GM10248 (cell line): ENCODE results near the gene RINL.
"Not testable (repeated sequence)": the region's sequence is repeated elsewhere in the genome, so short reads cannot be mapped to it uniquely, and the experiment has no call there.

Experiments used
- CTCF ChIA-PET: fragments of 300-600 bp; sonication (Branson Sonifier 250); formaldehyde crosslinking; extraction: SDS; loops from one replicate; lab custom pipeline; 2021; ENCODE audit warnings: antibody characterized with exemption; lab: Yijun Ruan, JAX
- POLR2A ChIA-PET: fragments of 350-650 bp; sonication (Branson Sonifier 250); formaldehyde crosslinking; extraction: SDS; loops from one replicate; lab custom pipeline; 2020; ENCODE audit warnings: antibody characterized with exemption; lab: Yijun Ruan, JAX
- DNase-seq: peaks from one replicate; pipeline ENCODE4 v3.0.0; 2012; ENCODE audit errors: extremely low spot score
- TF ChIP-seq, protein P1 (sequence below): IDR thresholded peaks from 2 replicates; pipeline ENCODE4 v1.5.1; 2012; ENCODE audit warnings: mild to moderate bottlenecking, low read depth; ENCODE audit errors: extremely low read depth, missing control alignments, control extremely low read depth

RINL gene

DNA sequence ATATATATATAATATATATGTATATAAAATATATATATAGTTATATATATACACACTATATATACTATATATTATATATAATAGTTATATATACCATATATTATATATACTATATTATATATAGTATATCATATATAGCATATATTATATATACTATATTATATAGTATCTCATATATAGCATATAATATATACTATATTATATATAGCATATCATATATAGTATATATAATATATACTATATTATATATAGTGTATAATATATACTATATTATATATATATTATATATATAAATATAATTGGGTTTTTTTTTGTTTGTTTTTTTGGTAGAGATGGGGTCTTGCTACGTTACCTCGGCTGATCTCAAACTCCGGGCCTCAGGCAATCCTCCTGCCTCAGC is 16.7 kb downstream of the RINL start:
- CTCF ChIA-PET, result interaction anchor here (1.1 to 2.6 kb wide), 9 partner anchors 8 to 459 kb away, joined by 3 to 13 read pairs (median 4); partner anchors contain the start of genes ECH1, FAM98C, MRPS12 and SARS2
- no peak for DNase-seq
- TF ChIP-seq, protein P1, sequence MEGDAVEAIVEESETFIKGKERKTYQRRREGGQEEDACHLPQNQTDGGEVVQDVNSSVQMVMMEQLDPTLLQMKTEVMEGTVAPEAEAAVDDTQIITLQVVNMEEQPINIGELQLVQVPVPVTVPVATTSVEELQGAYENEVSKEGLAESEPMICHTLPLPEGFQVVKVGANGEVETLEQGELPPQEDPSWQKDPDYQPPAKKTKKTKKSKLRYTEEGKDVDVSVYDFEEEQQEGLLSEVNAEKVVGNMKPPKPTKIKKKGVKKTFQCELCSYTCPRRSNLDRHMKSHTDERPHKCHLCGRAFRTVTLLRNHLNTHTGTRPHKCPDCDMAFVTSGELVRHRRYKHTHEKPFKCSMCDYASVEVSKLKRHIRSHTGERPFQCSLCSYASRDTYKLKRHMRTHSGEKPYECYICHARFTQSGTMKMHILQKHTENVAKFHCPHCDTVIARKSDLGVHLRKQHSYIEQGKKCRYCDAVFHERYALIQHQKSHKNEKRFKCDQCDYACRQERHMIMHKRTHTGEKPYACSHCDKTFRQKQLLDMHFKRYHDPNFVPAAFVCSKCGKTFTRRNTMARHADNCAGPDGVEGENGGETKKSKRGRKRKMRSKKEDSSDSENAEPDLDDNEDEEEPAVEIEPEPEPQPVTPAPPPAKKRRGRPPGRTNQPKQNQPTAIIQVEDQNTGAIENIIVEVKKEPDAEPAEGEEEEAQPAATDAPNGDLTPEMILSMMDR, result no peak
- POLR2A ChIA-PET, result interaction anchor here (0.6 kb wide), 2 partner anchors 15 to 277 kb away, joined by 3 read pairs; no protein-coding TSS in a partner anchor

DNA sequence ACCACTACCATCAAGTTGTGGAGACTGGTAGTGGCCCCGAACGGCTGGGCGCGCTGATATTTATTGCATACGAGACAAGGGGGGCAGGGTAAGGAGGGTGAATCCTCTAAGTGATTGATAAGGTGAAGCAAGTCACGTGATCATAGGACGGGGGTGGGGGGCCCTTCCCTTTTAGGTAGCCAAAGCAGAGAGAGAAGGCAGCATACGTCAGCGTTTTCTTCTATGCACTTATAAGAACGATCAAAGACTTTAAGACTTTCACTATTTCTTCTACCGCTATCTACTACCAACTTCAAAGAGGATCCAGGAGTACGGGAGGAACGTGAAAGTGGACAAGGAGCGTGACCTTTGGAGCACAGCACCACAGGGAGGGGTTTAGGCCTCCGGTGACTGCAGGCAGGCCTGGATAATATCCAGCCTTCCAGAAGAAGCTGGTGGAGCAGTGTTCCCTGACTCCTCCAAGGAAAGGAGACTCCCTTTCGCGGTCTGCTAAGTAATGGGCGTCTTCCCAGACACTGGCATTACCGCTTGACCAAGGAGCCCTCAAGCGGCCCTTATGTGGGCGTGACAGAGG is 18.4 kb downstream of the RINL start:
- CTCF ChIA-PET, result interaction anchor here (1.7 to 2.6 kb wide), 2 partner anchors 10 to 16 kb away, joined by 4 to 13 read pairs; no protein-coding TSS in a partner anchor
- POLR2A ChIA-PET, DNase-seq: not testable (repeated sequence)

DNA sequence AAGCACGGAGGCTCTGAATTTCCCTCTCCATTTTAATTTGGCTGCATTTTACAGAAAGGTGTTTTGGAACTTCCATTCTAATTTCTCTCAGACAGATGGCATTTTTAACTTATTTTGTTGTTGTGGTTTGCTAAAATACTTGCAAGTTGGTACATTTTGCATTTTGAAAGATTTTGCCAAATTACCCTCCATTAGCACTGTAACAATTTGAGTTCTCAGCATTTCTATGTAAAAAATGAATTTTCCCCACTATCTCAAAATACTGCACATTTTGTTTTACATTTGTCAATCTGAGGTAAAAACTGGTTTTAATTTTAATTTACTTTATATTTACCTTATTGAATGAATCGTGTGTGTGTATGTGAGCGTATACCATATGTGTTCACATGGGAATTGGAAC is 21.3 kb downstream of the RINL start:
- POLR2A ChIA-PET, result interaction anchor here (0.6 kb wide), 1 partner anchor 51 kb away, joined by 3 read pairs; no protein-coding TSS in a partner anchor
- CTCF ChIA-PET, result interaction anchor here (0.9 to 2.4 kb wide), 4 partner anchors 9 to 22 kb away, joined by 3 to 19 read pairs (median 4); partner anchors contain the start of gene RINL
- TF ChIP-seq, protein P1, result no peak
- DNase-seq, result no peak

DNA sequence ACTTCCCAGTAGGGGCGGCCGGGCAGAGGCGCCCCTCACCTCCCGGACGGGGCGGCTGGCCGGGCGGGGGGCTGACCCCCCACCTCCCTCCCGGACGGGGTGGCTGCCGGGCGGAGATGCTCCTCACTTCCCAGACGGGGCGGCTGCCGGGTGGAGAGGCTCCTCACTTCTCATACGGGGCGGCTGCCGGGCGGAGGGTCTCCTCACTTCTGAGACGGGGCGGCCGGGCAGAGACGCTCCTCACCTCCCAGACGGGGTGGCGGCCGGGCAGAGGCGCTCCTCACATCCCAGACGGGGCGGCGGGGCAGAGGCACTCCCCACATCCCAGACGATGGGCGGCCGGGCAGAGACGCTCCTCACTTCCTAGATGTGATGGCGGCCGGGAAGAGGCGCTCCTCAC is 22.3 kb downstream of the RINL start:
- POLR2A ChIA-PET, CTCF ChIA-PET, DNase-seq: not testable (repeated sequence)

DNA sequence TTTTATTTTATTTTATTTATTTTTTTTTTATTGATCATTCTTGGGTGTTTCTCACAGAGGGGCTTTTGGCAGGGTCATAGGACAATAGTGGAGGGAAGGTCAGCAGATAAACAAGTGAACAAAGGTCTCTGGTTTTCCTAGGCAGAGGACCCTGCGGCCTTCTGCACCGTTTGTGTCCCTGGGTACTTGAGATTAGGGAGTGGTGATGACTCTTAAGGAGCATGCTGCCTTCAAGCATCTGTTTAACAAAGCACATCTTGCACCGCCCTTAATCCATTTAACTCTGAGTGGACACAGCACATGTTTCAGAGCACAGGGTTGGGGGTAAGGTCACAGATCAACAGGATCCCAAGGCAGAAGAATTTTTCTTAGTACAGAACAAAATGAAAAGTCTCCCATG is 23.1 kb downstream of the RINL start:
- POLR2A ChIA-PET, CTCF ChIA-PET, DNase-seq: not testable (repeated sequence)

DNA sequence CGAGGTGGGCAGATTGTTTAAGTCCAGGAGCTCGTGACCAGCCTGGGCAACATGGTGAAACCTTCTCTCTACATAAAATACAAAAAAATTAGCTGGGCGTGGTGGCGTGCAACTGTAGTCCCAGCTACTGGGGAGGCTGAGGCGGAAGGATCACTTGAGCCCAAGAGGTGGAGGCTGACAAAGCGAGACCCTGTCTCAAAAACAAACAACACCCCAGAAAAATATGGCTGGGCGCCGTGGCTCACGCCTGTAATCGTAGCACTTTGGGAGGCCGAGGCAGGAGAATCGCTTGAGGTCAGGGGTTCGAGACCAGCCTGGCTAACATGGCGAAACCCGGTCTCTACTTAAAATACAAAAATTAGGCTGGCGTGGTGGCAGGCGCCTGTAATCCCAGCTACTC is 24.9 kb downstream of the RINL start:
- DNase-seq, result no peak
- TF ChIP-seq, protein P1, result no peak
- ChIA-PET CTCF (interaction anchor here (0.7 to 1.7 kb wide), 5 partner anchors 8 to 18 kb away, joined by 3 to 7 read pairs (median 5); no protein-coding TSS in a partner anchor), POLR2A (interaction anchor here (0.7 kb wide), 1 partner anchor 13 kb away, joined by 3 read pairs; no protein-coding TSS in a partner anchor)

DNA sequence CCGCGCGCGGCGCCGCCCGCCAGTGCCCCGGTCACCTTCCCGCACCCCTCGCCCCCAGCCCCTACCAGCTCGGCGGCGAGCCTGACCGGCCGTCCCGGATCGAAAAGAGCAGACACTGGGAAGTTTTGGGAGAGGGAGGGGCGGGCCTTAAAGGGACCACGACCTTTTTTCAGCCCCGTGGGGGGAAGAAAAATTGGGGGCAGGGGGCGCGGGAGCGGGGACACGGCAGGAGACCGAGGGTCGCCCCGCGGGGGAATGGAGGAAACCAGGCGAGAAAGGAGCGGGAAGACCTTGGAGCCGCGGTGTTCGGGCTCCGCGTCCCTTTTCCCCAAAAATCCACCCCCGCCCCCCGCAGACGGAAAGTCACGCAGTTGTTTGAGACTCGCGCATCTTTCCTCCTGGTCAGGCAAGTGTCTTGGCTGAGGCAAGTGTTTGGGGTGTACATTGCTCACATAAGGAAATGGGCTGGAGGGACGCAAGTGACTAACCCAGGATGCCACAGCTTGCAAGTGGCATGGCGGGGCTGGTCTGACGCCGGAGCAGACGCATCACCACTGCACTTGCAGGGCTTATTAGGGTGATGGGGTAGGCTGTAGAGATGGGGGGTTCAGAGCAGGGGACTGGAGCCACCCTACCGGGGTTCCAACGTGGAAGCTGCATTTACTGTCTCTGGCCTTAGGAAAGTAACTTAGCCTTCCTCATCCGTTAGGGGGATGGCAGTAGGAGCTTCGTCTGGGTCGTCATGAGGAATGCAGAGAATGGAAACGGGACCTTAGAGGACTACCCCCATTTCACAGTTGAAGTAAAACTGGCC is 25.6 kb downstream of the RINL start:
- TF ChIP-seq, protein P1, result no peak
- CTCF ChIA-PET, result interaction anchor here (0.7 to 2.1 kb wide), 8 partner anchors 9 to 449 kb away, joined by 3 to 7 read pairs (median 5); partner anchors contain the start of genes FAM98C, MRPS12 and SARS2
- POLR2A ChIA-PET, result interaction anchor here (0.7 kb wide), 1 partner anchor 12 kb away, joined by 3 read pairs; no protein-coding TSS in a partner anchor
- DNase-seq, result no peak
